Liver (tissue), 3 donors: ENCODE measurements around the gene THEM5.

Source experiments
- FOXA1 ChIP-seq: IDR thresholded peaks from 2 replicates; pipeline ENCODE4 v1.6.1; 2016; ENCODE audit warnings: antibody characterized with exemption
- FOXA2 ChIP-seq: IDR thresholded peaks from 2 replicates; pipeline ENCODE4 v1.6.1; 2016; ENCODE audit warnings: antibody characterized with exemption
- GABPA ChIP-seq, 2 donors: IDR thresholded peaks in 1 of 2; conservative IDR thresholded peaks in 1 of 2; 2 replicates each; pipeline ENCODE4 v1.6.1; 2016; ENCODE audit warnings: antibody characterized with exemption in 2 of 2, mild to moderate bottlenecking in 1 of 2, moderate library complexity in 1 of 2
- NR2F2 ChIP-seq: IDR thresholded peaks from 2 replicates; pipeline ENCODE4 v1.6.1; 2016; ENCODE audit warnings: antibody characterized with exemption
- RXRA ChIP-seq, 2 donors: IDR thresholded peaks; 2 replicates each; pipeline ENCODE4 v1.6.1; 2017 to 2018; ENCODE audit warnings: antibody characterized with exemption in 2 of 2, mild to moderate bottlenecking in 1 of 2
- TAF1 ChIP-seq: conservative IDR thresholded peaks from 2 replicates; pipeline ENCODE4 v1.6.1; 2016; ENCODE audit warnings: antibody characterized with exemption, mild to moderate bottlenecking
- YY1 ChIP-seq: IDR thresholded peaks from 2 replicates; pipeline ENCODE4 v1.6.1; 2016; ENCODE audit warnings: antibody characterized with exemption, mild to moderate bottlenecking
- TF ChIP-seq, protein P1 (sequence below): fragments of 150-350 bp; IDR thresholded peaks from 2 replicates; pipeline ENCODE4 v1.5.1; 2017; ENCODE audit warnings: improper control_type of control experiment, low read depth, low read length; ENCODE audit not compliant: missing input control
- TF ChIP-seq, protein P2 (sequence below): IDR thresholded peaks from 2 replicates; pipeline ENCODE4 v1.6.1; 2016; ENCODE audit warnings: antibody characterized with exemption, mild to moderate bottlenecking
- TF ChIP-seq, protein P3 (sequence below): IDR thresholded peaks from 2 replicates; pipeline ENCODE4 v1.6.1; 2016; ENCODE audit warnings: antibody characterized with exemption
- TF ChIP-seq, protein P4 (sequence below): IDR thresholded peaks from 2 replicates; pipeline ENCODE4 v1.6.1; 2016; ENCODE audit warnings: antibody characterized with exemption
- donor health status: healthy.
- donor health status: healthy.

DNA sequence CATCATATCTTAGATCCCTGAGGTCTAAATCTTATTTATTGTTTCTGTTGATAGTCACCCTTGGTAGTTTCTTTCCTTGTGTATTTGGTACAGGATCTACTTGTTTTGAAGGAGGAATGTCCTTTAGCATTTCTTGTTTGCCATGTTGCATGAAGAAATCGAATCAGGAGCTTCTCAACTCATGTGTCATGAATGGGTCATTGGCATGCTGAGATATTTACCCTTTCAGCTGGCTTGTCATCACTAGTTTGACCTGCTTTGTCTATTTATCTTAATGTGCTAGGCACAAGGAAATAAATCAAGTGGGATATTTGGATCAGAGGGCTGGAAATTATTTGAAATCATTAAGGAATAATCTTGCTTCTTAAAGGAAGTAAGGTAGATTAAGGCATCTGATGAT lies 32.0 kb upstream of the THEM5 start:
- TF ChIP-seq, protein P1, sequence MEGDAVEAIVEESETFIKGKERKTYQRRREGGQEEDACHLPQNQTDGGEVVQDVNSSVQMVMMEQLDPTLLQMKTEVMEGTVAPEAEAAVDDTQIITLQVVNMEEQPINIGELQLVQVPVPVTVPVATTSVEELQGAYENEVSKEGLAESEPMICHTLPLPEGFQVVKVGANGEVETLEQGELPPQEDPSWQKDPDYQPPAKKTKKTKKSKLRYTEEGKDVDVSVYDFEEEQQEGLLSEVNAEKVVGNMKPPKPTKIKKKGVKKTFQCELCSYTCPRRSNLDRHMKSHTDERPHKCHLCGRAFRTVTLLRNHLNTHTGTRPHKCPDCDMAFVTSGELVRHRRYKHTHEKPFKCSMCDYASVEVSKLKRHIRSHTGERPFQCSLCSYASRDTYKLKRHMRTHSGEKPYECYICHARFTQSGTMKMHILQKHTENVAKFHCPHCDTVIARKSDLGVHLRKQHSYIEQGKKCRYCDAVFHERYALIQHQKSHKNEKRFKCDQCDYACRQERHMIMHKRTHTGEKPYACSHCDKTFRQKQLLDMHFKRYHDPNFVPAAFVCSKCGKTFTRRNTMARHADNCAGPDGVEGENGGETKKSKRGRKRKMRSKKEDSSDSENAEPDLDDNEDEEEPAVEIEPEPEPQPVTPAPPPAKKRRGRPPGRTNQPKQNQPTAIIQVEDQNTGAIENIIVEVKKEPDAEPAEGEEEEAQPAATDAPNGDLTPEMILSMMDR: no peak
- TF ChIP-seq YY1: no peak
- no peak for TF ChIP-seq TAF1
- TF ChIP-seq, protein P2, sequence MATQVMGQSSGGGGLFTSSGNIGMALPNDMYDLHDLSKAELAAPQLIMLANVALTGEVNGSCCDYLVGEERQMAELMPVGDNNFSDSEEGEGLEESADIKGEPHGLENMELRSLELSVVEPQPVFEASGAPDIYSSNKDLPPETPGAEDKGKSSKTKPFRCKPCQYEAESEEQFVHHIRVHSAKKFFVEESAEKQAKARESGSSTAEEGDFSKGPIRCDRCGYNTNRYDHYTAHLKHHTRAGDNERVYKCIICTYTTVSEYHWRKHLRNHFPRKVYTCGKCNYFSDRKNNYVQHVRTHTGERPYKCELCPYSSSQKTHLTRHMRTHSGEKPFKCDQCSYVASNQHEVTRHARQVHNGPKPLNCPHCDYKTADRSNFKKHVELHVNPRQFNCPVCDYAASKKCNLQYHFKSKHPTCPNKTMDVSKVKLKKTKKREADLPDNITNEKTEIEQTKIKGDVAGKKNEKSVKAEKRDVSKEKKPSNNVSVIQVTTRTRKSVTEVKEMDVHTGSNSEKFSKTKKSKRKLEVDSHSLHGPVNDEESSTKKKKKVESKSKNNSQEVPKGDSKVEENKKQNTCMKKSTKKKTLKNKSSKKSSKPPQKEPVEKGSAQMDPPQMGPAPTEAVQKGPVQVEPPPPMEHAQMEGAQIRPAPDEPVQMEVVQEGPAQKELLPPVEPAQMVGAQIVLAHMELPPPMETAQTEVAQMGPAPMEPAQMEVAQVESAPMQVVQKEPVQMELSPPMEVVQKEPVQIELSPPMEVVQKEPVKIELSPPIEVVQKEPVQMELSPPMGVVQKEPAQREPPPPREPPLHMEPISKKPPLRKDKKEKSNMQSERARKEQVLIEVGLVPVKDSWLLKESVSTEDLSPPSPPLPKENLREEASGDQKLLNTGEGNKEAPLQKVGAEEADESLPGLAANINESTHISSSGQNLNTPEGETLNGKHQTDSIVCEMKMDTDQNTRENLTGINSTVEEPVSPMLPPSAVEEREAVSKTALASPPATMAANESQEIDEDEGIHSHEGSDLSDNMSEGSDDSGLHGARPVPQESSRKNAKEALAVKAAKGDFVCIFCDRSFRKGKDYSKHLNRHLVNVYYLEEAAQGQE: no peak
- TF ChIP-seq, protein P3, sequence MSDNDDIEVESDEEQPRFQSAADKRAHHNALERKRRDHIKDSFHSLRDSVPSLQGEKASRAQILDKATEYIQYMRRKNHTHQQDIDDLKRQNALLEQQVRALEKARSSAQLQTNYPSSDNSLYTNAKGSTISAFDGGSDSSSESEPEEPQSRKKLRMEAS: no peak
- TF ChIP-seq, protein P4, sequence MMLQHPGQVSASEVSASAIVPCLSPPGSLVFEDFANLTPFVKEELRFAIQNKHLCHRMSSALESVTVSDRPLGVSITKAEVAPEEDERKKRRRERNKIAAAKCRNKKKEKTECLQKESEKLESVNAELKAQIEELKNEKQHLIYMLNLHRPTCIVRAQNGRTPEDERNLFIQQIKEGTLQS: no peak
- no peak for TF ChIP-seq NR2F2
- no peak for TF ChIP-seq FOXA2
- no peak for TF ChIP-seq FOXA1
- TF ChIP-seq GABPA (IDR thresholded peaks at IDR 0.05 in 1 of 2, conservative IDR thresholded peaks at IDR 0.05 in 1 of 2): no peak
- TF ChIP-seq RXRA (IDR thresholded peaks at IDR 0.05): no peak
